Epithelial cell of proximal tubule (primary cell): ENCODE data around the gene SPATA31E1. TPM values are rescaled to one million over a fixed set of nuclear protein-coding genes. Genes with fewer than 3 reads are reported as not detected.

Experiments used
- DNase-seq: peaks from one replicate; pipeline ENCODE4 v3.0.0-alpha.2; 2011; ENCODE audit warnings: low read depth
- H3K4me3 ChIP-seq: 2 replicates; pipeline ENCODE4 v1.5.1; 2011; ENCODE audit warnings: low read depth, mild to moderate bottlenecking, low read length
- total RNA-seq: library from RNA; depleted of rRNA; stranded (reverse); fragments of >200 nt; gene quantifications from 2 replicates; pipeline ENCODE4 v1.2.3, GENCODE V29; 2015
- TF ChIP-seq, protein P1 (sequence below): conservative IDR thresholded peaks from 2 replicates; pipeline ENCODE4 v1.5.1; 2012; ENCODE audit warnings: low read depth, mild to moderate bottlenecking, low read length

The SPATA31E1 gene
- not detected in 2 replicates for total RNA-seq

GRCh38 chr9:87882627-87883026 lies at the start of gene SPATA31E1:
SPATA31E1 (plus strand) TSS chr9:87882877; CDS start chr9:87882892, 15 bp downstream.
- TF ChIP-seq, protein P1, sequence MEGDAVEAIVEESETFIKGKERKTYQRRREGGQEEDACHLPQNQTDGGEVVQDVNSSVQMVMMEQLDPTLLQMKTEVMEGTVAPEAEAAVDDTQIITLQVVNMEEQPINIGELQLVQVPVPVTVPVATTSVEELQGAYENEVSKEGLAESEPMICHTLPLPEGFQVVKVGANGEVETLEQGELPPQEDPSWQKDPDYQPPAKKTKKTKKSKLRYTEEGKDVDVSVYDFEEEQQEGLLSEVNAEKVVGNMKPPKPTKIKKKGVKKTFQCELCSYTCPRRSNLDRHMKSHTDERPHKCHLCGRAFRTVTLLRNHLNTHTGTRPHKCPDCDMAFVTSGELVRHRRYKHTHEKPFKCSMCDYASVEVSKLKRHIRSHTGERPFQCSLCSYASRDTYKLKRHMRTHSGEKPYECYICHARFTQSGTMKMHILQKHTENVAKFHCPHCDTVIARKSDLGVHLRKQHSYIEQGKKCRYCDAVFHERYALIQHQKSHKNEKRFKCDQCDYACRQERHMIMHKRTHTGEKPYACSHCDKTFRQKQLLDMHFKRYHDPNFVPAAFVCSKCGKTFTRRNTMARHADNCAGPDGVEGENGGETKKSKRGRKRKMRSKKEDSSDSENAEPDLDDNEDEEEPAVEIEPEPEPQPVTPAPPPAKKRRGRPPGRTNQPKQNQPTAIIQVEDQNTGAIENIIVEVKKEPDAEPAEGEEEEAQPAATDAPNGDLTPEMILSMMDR: no peak
- no peak within 1 kb of the TSS for H3K4me3 ChIP-seq
- no peak for DNase-seq

DNA sequence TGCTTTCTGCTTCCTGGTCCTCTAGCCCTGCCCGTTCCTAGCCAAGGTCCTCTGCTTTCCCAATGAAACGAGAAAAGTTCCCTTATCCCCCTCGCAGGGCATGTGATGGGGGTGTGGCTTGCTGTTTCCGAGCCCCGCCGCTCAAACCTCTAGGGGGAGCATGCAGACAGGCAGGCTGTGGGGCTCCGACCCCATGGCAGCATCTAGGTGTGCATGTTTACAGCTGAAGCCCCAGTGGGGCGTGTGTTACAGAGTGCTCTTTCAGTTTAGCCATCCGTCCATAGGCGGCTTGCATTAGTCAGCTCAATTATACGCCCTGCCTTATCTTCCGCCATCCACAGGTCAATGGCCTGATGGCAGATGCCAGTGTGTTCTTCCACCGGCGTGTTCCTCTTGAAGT lies 48.3 kb upstream of the SPATA31E1 start:
- no peak for DNase-seq
- TF ChIP-seq, protein P1: no peak
- H3K4me3 ChIP-seq: no peak overlapping the region

- DNase-seq: no peak
- H3K4me3 ChIP-seq: no peak overlapping the region
- TF ChIP-seq, protein P1: no peak
Observed at GRCh38 chr9:87836536-87836935, 46.1 kb upstream of the SPATA31E1 start.

- TF ChIP-seq, protein P1: no peak
- no peak for DNase-seq
- H3K4me3 ChIP-seq: no peak overlapping the region
Observed at GRCh38 chr9:87836951-87837705, 45.5 kb upstream of the SPATA31E1 start.

DNA sequence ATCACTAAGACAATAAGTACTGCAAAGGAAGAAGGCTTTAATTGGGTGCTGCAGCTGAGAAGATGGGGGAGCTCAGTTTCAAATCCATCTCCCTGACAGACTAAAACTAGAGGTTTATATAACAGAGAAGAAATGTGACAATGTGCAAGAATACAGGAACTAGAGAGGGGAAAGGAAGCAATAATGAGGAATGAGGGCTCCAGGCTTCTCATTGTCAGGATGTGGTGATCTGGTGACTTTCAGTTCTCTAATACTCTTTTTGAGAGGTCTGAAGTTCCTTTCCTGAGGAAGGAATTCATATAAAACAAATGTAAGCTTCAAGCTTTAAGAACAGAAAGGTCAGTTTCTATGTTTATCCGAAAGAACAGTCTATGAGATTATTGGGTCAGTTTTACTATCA lies 42.5 kb upstream of the SPATA31E1 start:
- DNase-seq: no peak
- no peak overlapping the region for H3K4me3 ChIP-seq
- TF ChIP-seq, protein P1: no peak

DNA sequence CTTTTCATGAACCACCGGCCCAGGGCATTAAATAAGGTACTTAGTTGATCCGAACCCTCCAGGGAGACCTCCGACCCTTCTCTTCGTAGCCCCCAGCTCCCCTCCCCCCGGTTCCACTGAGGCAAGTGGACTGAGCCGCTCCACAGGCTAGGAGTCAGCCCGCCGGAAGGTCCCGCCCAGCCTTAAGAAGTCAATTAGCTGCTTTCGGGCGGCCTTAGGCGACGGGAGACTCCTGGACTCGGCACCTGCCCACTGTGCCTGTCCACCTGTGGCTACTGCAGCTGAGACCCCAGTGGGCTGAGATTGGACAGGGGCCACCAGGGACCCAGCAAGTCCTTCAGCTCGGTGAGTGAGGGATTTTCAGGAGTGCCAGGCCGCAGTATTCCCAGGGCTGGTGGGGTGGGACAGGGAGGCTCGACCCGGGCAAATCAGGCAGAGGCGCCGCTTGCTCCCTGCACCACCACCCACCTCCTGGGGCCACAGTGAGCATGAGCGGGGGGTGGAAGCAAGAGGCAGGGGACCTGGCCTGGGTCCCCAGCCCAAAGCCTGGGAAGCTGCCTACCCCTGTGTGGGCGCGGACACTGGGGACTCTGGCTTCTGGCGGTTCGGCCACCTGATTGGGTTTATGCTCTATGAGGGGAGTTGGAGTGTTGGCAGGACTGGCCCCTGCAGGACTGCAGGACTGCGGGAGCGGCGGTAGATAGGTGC lies 39.6 kb upstream of the SPATA31E1 start:
- H3K4me3 ChIP-seq: no peak overlapping the region
- DNase-seq: no peak
- TF ChIP-seq, protein P1: no peak
